ENCODE results near the gene NAPB. TPM values are rescaled to one million over a fixed set of nuclear protein-coding genes. Genes with fewer than 3 reads are reported as not detected.
A peak's percentile ranks its signal among the peaks of the same experiment; 100 is the strongest.

Gene NAPB
- total RNA-seq, 1 donor: 7.4 TPM

- DNase-seq (ENCODE audit: low read depth): no peak
- H3K4me3 ChIP-seq (ENCODE audit: low read depth, low read length): no peak overlapping the region
- no peak for TF ChIP-seq CTCF (IDR thresholded peaks at IDR 0.05; ENCODE audit: insufficient read depth, low read length)
Observed at GRCh38 chr20:23407781-23408464, 13.4 kb downstream of the NAPB start.

GRCh38 chr20:23406880-23407279 is 14.4 kb downstream of the NAPB start:
- DNase-seq (ENCODE audit: low read depth): no peak
- TF ChIP-seq CTCF (IDR thresholded peaks at IDR 0.05; ENCODE audit: insufficient read depth, low read length): no peak
- H3K4me3 ChIP-seq (ENCODE audit: low read depth, low read length): no peak overlapping the region

- peak; percentile 50 for DNase-seq (ENCODE audit: low read depth)
- H3K4me3 ChIP-seq (ENCODE audit: low read depth, low read length): no peak overlapping the region
- no peak for TF ChIP-seq CTCF (IDR thresholded peaks at IDR 0.05; ENCODE audit: insufficient read depth, low read length)
Observed at GRCh38 chr20:23404196-23404595, 17.1 kb downstream of the NAPB start.

GRCh38 chr20:23403751-23404150 is 17.5 kb downstream of the NAPB start:
- DNase-seq (ENCODE audit: low read depth): no peak
- no peak for TF ChIP-seq CTCF (IDR thresholded peaks at IDR 0.05; ENCODE audit: insufficient read depth, low read length)
- no peak overlapping the region for H3K4me3 ChIP-seq (ENCODE audit: low read depth, low read length)

- no peak for TF ChIP-seq CTCF (IDR thresholded peaks at IDR 0.05; ENCODE audit: insufficient read depth, low read length)
- no peak overlapping the region for H3K4me3 ChIP-seq (ENCODE audit: low read depth, low read length)
- DNase-seq (ENCODE audit: low read depth): no peak
Observed at GRCh38 chr20:23401051-23401450, 20.2 kb downstream of the NAPB start.

- peak; percentile 67 for DNase-seq (ENCODE audit: low read depth)
- H3K4me3 ChIP-seq (ENCODE audit: low read depth, low read length): no peak overlapping the region
- peak; percentile 30 for TF ChIP-seq CTCF (IDR thresholded peaks at IDR 0.05; ENCODE audit: insufficient read depth, low read length)
Observed at GRCh38 chr20:23399568-23400241, 21.6 kb downstream of the NAPB start.

Data from fibroblast of the aortic adventitia (primary cell).